ENCODE measurements around the gene SFMBT2.

DNA sequence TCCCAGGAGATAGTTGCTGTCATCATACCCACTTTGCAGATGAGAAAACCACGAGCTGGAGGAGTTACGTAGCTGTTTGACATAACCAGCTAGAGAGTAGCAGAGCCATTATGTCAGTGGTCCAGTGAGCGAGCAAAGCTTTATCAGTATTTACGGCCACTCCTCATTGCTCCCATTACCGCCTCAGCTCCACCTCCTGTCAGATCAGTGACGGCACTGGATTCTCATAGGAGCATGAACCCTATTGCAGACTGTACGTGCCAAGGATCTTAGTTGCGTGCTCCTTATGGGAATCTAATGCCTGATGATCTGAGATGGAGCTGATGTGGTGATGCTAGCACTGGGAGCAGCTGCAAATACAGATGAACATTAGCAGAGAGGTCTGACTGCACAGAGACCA lies 9.2 kb upstream of the SFMBT2 start:
- TF ChIP-seq, protein P1, sequence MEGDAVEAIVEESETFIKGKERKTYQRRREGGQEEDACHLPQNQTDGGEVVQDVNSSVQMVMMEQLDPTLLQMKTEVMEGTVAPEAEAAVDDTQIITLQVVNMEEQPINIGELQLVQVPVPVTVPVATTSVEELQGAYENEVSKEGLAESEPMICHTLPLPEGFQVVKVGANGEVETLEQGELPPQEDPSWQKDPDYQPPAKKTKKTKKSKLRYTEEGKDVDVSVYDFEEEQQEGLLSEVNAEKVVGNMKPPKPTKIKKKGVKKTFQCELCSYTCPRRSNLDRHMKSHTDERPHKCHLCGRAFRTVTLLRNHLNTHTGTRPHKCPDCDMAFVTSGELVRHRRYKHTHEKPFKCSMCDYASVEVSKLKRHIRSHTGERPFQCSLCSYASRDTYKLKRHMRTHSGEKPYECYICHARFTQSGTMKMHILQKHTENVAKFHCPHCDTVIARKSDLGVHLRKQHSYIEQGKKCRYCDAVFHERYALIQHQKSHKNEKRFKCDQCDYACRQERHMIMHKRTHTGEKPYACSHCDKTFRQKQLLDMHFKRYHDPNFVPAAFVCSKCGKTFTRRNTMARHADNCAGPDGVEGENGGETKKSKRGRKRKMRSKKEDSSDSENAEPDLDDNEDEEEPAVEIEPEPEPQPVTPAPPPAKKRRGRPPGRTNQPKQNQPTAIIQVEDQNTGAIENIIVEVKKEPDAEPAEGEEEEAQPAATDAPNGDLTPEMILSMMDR (IDR thresholded peaks at IDR 0.05) = no peak
- TF ChIP-seq ZFX (IDR thresholded peaks at IDR 0.05; ENCODE audit: borderline replicate concordance) = no peak
